Caco-2 (cell line): Measurements from ENCODE around the gene CXorf58. TPM values are rescaled to one million over a fixed set of nuclear protein-coding genes. Genes with fewer than 3 reads are reported as not detected.

Experiments
- BruUV-seq: library from RNA; stranded (reverse); fragments of 400-500 nt; replicated peaks from 2 replicates; lab custom pipeline; 2021; lab: Mats Ljungman, UMichigan
- CTCF ChIA-PET: fragments of 300-600 bp; sonication (Branson Sonifier 250); formaldehyde crosslinking; loops from one replicate; lab custom pipeline; 2022; ENCODE audit warnings: antibody characterized with exemption; lab: Charles Lee
- POLR2A ChIA-PET: fragments of 300-600 bp; sonication (Branson Sonifier 250); formaldehyde crosslinking; loops from one replicate; lab custom pipeline; 2022; ENCODE audit warnings: antibody characterized with exemption; lab: Charles Lee
- DNase-seq, 2 experiments: peaks; one replicate each; pipeline versions ENCODE4 v3.0.0 to v3.0.0-alpha.2; 2020 to 2022
- H3K27me3 ChIP-seq: replicated peaks from 2 replicates; pipeline ENCODE4 v1.6.0; 2011; ENCODE audit warnings: low read length; ENCODE audit not compliant: control insufficient read depth, insufficient read depth
- H3K36me3 ChIP-seq: 2 replicates; pipeline ENCODE4 v1.5.1; 2011; ENCODE audit warnings: low read length; ENCODE audit not compliant: control insufficient read depth, insufficient read depth
- H3K4me1 ChIP-seq: fragments of 250-450 bp; sonication (Bioruptor Pico); 2 replicates; pipeline ENCODE4 v1.5.1; 2020; ENCODE audit warnings: mild to moderate bottlenecking
- H3K4me3 ChIP-seq: 2 replicates; pipeline ENCODE4 v1.5.1; 2011; ENCODE audit warnings: low read depth, mild to moderate bottlenecking, control low read depth, low read length
- H3K9me3 ChIP-seq: fragments of 250-450 bp; sonication (Bioruptor Pico); 2 replicates; pipeline ENCODE4 v1.5.1; 2020; ENCODE audit warnings: mild to moderate bottlenecking, moderate library complexity
- H3K27ac Mint-ChIP-seq: one replicate; pipeline ENCODE4 v1.8.0; 2022; ENCODE audit warnings: mixed read lengths; ENCODE audit not compliant: unreplicated experiment
- H3K27me3 Mint-ChIP-seq: one replicate; pipeline ENCODE4 v1.8.0; 2022; ENCODE audit warnings: mixed read lengths; ENCODE audit not compliant: insufficient read depth, unreplicated experiment
- H3K36me3 Mint-ChIP-seq: one replicate; pipeline ENCODE4 v1.8.0; 2022; ENCODE audit warnings: mild to moderate bottlenecking, mixed read lengths; ENCODE audit not compliant: insufficient read depth, unreplicated experiment
- H3K4me1 Mint-ChIP-seq: one replicate; pipeline ENCODE4 v1.8.0; 2022; ENCODE audit warnings: low read depth, mixed read lengths; ENCODE audit not compliant: unreplicated experiment
- H3K4me3 Mint-ChIP-seq: one replicate; pipeline ENCODE4 v1.8.0; 2022; ENCODE audit warnings: mild to moderate bottlenecking, moderate library complexity, mixed read lengths; ENCODE audit not compliant: unreplicated experiment
- H3K9me3 Mint-ChIP-seq: one replicate; pipeline ENCODE4 v1.8.0; 2022; ENCODE audit warnings: mixed read lengths; ENCODE audit not compliant: unreplicated experiment
- CTCF ChIP-seq, 2 experiments: fragments of 200-600 bp in 1 of 2; IDR thresholded peaks; 1 replicate in 1 of 2; 2 replicates in 1 of 2; pipeline versions ENCODE4 v1.5.1 to v1.8.0; 2011 to 2022; ENCODE audit warnings: antibody characterized with exemption in 1 of 2, control low read depth in 1 of 2, inconsistent platforms in 1 of 2, low read depth in 1 of 2, low read length in 1 of 2, mild to moderate bottlenecking in 1 of 2, moderate library complexity in 1 of 2; ENCODE audit not compliant: insufficient read depth in 1 of 2, severe bottlenecking in 1 of 2, unreplicated experiment in 1 of 2
- intact Hi-C: fragments of 100-400 bp; cut with micrococcal nuclease; formaldehyde crosslinking; loops from one replicate; pipeline ENCODE4 v1.10.0; 2022; ENCODE audit not compliant: unreplicated experiment
- total RNA-seq: library from RNA; stranded (reverse); gene quantifications from 2 replicates; pipeline ENCODE4 v1.2.3, GENCODE V29; 2022

The CXorf58 gene
- total RNA-seq, 1 experiment from 2014 or later: not detected

- H3K27me3 Mint-ChIP-seq: no peaks in the 10 kb centered on the region
- Histone ChIP-seq H3K27me3 (no peaks in the 10 kb centered on the region), H3K4me3 (no peak overlapping the region), H3K36me3 (no peaks in the 10 kb centered on the region), H3K9me3 (no peaks in the 10 kb centered on the region), H3K4me1 (peaks cover 18% of the 10 kb centered on the region)
- no peak for DNase-seq
- no peak overlapping the region for H3K27ac Mint-ChIP-seq
- CTCF ChIA-PET: no interaction called here
- peaks cover 8% of the 10 kb centered on the region for H3K4me1 Mint-ChIP-seq
- no peak overlapping the region for H3K4me3 Mint-ChIP-seq
- POLR2A ChIA-PET: no interaction called here
- intact Hi-C loops: no loop called here
- H3K36me3 Mint-ChIP-seq: no peaks in the 10 kb centered on the region
- BruUV-seq: no TSS peak
- TF ChIP-seq CTCF (IDR thresholded peaks at IDR 0.05; ENCODE audit: insufficient read depth in 1 of 2, low read depth in 1 of 2, low read length in 1 of 2, severe bottlenecking in 1 of 2, unreplicated experiment in 1 of 2): no peak
- no peaks in the 10 kb centered on the region for H3K9me3 Mint-ChIP-seq
Measured at GRCh38 chrX:23904096-23904495, 3.7 kb upstream of the CXorf58 start.

GRCh38 chrX:23907111-23907497 lies 702 bp upstream of the CXorf58 start:
- intact Hi-C loops: no loop called here
- Histone ChIP-seq H3K4me3 (peak overlapping the region; percentile 39), H3K9me3 (no peaks in the 10 kb centered on the region), H3K4me1 (peaks cover 3% of the 10 kb centered on the region), H3K36me3 (no peaks in the 10 kb centered on the region), H3K27me3 (no peaks in the 10 kb centered on the region)
- TF ChIP-seq CTCF (IDR thresholded peaks at IDR 0.05; ENCODE audit: insufficient read depth in 1 of 2, low read depth in 1 of 2, low read length in 1 of 2, severe bottlenecking in 1 of 2, unreplicated experiment in 1 of 2): no peak
- ChIA-PET POLR2A (interaction anchor here (0.5 kb wide), 1 partner anchor 52 kb away, joined by 10 read pairs; no protein-coding TSS in a partner anchor), CTCF (interaction anchor here (1.3 kb wide), 1 partner anchor 147 kb away, joined by 9 read pairs; no protein-coding TSS in a partner anchor)
- BruUV-seq: no TSS peak
- H3K27ac Mint-ChIP-seq: peak overlapping the region; percentile 61
- no peak for DNase-seq
- no peaks in the 10 kb centered on the region for H3K27me3 Mint-ChIP-seq
- peak overlapping the region; percentile 72 for H3K4me3 Mint-ChIP-seq
- H3K36me3 Mint-ChIP-seq: no peaks in the 10 kb centered on the region
- no peaks in the 10 kb centered on the region for H3K9me3 Mint-ChIP-seq
- peaks cover 8% of the 10 kb centered on the region for H3K4me1 Mint-ChIP-seq

- no peaks in the 10 kb centered on the region for H3K27me3 ChIP-seq
- peak overlapping the region; percentile 72 for H3K4me3 Mint-ChIP-seq
- no peaks in the 10 kb centered on the region for H3K9me3 ChIP-seq
- no peaks in the 10 kb centered on the region for H3K36me3 ChIP-seq
- H3K27ac Mint-ChIP-seq: no peak overlapping the region
- H3K4me1 ChIP-seq: no peaks in the 10 kb centered on the region
- ChIA-PET CTCF (interaction anchor here (0.9 kb wide), 1 partner anchor 146 kb away, joined by 4 read pairs; the partner anchor contains the start of gene EIF2S3), POLR2A (interaction anchor here (1.1 kb wide), 1 partner anchor 117 kb away, joined by 3 read pairs; no protein-coding TSS in a partner anchor)
- peak overlapping the region; percentile 39 for H3K4me3 ChIP-seq
- no peaks in the 10 kb centered on the region for H3K9me3 Mint-ChIP-seq
- BruUV-seq: no TSS peak
- peak in 1 of 2 experiments; percentile 24 for DNase-seq
- intact Hi-C loops: loop anchor here (1.0 kb wide), 2 partner anchors 116 to 146 kb away; partner anchors contain the start of gene EIF2S3
- peak in 1 of 2 experiments; percentile 38 for TF ChIP-seq CTCF (IDR thresholded peaks at IDR 0.05; ENCODE audit: insufficient read depth in 1 of 2, low read depth in 1 of 2, low read length in 1 of 2, severe bottlenecking in 1 of 2, unreplicated experiment in 1 of 2)
- no peaks in the 10 kb centered on the region for H3K36me3 Mint-ChIP-seq
- H3K4me1 Mint-ChIP-seq: peaks cover 8% of the 10 kb centered on the region
- H3K27me3 Mint-ChIP-seq: no peaks in the 10 kb centered on the region
Measured at GRCh38 chrX:23908219-23909004, 606 bp downstream of the CXorf58 start.
